Sigmoid colon (tissue), 7 donors: ENCODE results near the gene LMAN2. TPM values are rescaled to one million over a fixed set of nuclear protein-coding genes. Genes with fewer than 3 reads are reported as not detected.
"Not testable (repeated sequence)": the region's sequence is repeated elsewhere in the genome, so short reads cannot be mapped to it uniquely, and the experiment has no call there.

ENCODE experiments used
- DNase-seq: peaks from one replicate; pipeline ENCODE4 v3.0.0-alpha.2; 2019
- H3K27ac ChIP-seq, 4 donors: fragments of 200-600 bp; sonication (generic); one replicate each; pipeline ENCODE4 v1.5.1; 2016 to 2019; ENCODE audit warnings: mild to moderate bottlenecking in 1 of 4
- H3K27me3 ChIP-seq, 3 donors: fragments of 200-600 bp; sonication (generic); one replicate each; pipeline ENCODE4 v1.5.1; 2019; ENCODE audit warnings: mild to moderate bottlenecking in 1 of 3
- H3K36me3 ChIP-seq, 4 donors: fragments of 200-600 bp; sonication (generic); one replicate each; pipeline ENCODE4 v1.5.1; 2016 to 2019
- H3K4me1 ChIP-seq, 4 donors: fragments of 200-600 bp; sonication (generic); one replicate each; pipeline ENCODE4 v1.5.1; 2017 to 2019
- H3K4me3 ChIP-seq, 4 donors: fragments of 200-600 bp; sonication (generic); one replicate each; pipeline ENCODE4 v1.5.1; 2017 to 2019; ENCODE audit warnings: mild to moderate bottlenecking in 2 of 4, moderate library complexity in 1 of 4
- H3K9me3 ChIP-seq, 4 donors: fragments of 200-600 bp in 3 of 4; sonication (generic) in 3 of 4; one replicate each; pipeline versions ENCODE4 v1.5.1 to v1.6.1; 2013 to 2019
- CTCF ChIP-seq, 4 experiments: fragments of 450-650 bp in 3 of 4; fragments of 200-600 bp in 1 of 4; IDR thresholded peaks; one replicate each; pipeline ENCODE4 v1.5.1; 2016 to 2019; ENCODE audit warnings: antibody characterized with exemption in 4 of 4, mild to moderate bottlenecking in 3 of 4, moderate library complexity in 2 of 4
- EP300 ChIP-seq, 4 donors: sonication (generic); formaldehyde crosslinking; IDR thresholded peaks; one replicate each; pipeline ENCODE4 v1.6.1; 2017; ENCODE audit warnings: antibody characterized with exemption in 4 of 4
- POLR2A ChIP-seq, 2 donors: fragments of 450-650 bp; IDR thresholded peaks; one replicate each; pipeline ENCODE4 v1.6.1; 2016; ENCODE audit warnings: antibody characterized with exemption in 2 of 2, mild to moderate bottlenecking in 2 of 2, moderate library complexity in 2 of 2
- POLR2AphosphoS5 ChIP-seq, 4 donors: sonication (generic); formaldehyde crosslinking; IDR thresholded peaks; one replicate each; pipeline ENCODE4 v1.6.1; 2017; ENCODE audit warnings: antibody characterized with exemption in 4 of 4
- WGBS, 2 donors: extraction: QIAGEN DNeasy Blood & Tissue Kit; methylation state at CpG; one replicate each; pipeline ENCODE4 v1.1.7; 2013; 5-methylcytosine and 5-hydroxymethylcytosine counted together
- intact Hi-C: fragments of 100-400 bp; cut with DNase I; formaldehyde crosslinking; loops from one replicate; pipeline ENCODE4 v1.15.1; 2023
- polyA plus RNA-seq, 3 donors: library from polyadenylated mRNA; stranded (reverse); fragments of 200-250 nt; gene quantifications; one replicate each; pipeline ENCODE4 v1.2.3, GENCODE V29; 2013
- total RNA-seq, 4 donors: library from RNA; depleted of rRNA; stranded (reverse); fragments of >200 nt; gene quantifications; one replicate each; pipeline ENCODE4 v1.1.0, GENCODE V29; 2016
- donor health status: healthy with polysubstance abuse.
- donor health status: Bipolar disorder and iron deficiency.
- donor health status: healthy.

Gene LMAN2
- total and polyA plus RNA-seq, 7 donors: 62.5 to 244 (median 108) TPM

DNA sequence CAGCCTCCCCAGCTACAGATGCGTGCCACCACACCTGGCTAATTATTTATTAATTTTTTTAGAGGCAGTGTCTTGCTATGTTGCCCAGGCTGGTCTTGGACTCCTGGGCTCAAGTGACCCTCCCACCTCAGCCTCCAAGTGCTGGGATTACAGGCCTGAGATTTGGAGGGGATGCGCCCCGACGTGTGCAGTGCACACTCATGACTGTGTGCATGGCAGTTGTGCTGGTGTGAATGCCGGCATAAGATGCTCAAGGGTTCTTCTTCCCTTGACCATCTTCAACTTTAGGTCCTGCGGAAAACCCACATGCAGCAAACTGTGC lies 29.3 kb upstream of the LMAN2 start:
- intact Hi-C loops: no loop called here
- Histone ChIP-seq H3K27ac (no peak overlapping the region), H3K27me3 (no peaks in the 10 kb centered on the region), H3K4me1 (peaks cover 0 to 7% (median 0%) of the 10 kb centered on the region in 4 donors), H3K36me3 (no peaks in the 10 kb centered on the region), H3K4me3 (no peak overlapping the region), H3K9me3 (no peaks in the 10 kb centered on the region)
- no peak for DNase-seq
- no peak for TF ChIP-seq CTCF (IDR thresholded peaks at IDR 0.05)
- no peak for TF ChIP-seq POLR2AphosphoS5 (IDR thresholded peaks at IDR 0.05)
- TF ChIP-seq EP300 (IDR thresholded peaks at IDR 0.05): no peak
- no peak for TF ChIP-seq POLR2A (IDR thresholded peaks at IDR 0.05)
- WGBS, 2 donors: 90 to 94% methylated on average over 6 of the region's 6 CpGs

- no peaks in the 10 kb centered on the region for H3K36me3 ChIP-seq
- intact Hi-C loops: no loop called here
- no peak overlapping the region for H3K27ac ChIP-seq
- no peaks in the 10 kb centered on the region for H3K27me3 ChIP-seq
- peaks cover 0 to 7% (median 0%) of the 10 kb centered on the region in 4 donors for H3K4me1 ChIP-seq
- WGBS, 2 donors: 74 to 76% methylated on average over 15 of the region's 15 CpGs
- no peak overlapping the region for H3K4me3 ChIP-seq
- TF ChIP-seq POLR2AphosphoS5 (IDR thresholded peaks at IDR 0.05) (no peak), POLR2A (IDR thresholded peaks at IDR 0.05) (no peak), EP300 (IDR thresholded peaks at IDR 0.05) (no peak), CTCF (IDR thresholded peaks at IDR 0.05) (no peak)
- H3K9me3 ChIP-seq: no peaks in the 10 kb centered on the region
- DNase-seq: no peak
Observed at GRCh38 chr5:177378884-177379883, 27.7 kb upstream of the LMAN2 start.

- intact Hi-C loops: no loop called here
Observed at GRCh38 chr5:177377851-177378776, 26.6 kb upstream of the LMAN2 start.

GRCh38 chr5:177376107-177376506 lies 24.6 kb upstream of the LMAN2 start:
- TF ChIP-seq CTCF (IDR thresholded peaks at IDR 0.05) (no peak), POLR2A (IDR thresholded peaks at IDR 0.05) (no peak), EP300 (IDR thresholded peaks at IDR 0.05) (no peak), POLR2AphosphoS5 (IDR thresholded peaks at IDR 0.05) (no peak)
- DNase-seq: no peak
- H3K27me3 ChIP-seq: no peaks in the 10 kb centered on the region
- 70 to 84% methylated on average over 11 of the region's 11 CpGs for WGBS, 2 donors
- no peak overlapping the region for H3K27ac ChIP-seq
- intact Hi-C loops: no loop called here
- H3K4me1 ChIP-seq: peaks cover 0 to 6% (median 2%) of the 10 kb centered on the region in 4 donors
- H3K9me3 ChIP-seq: no peaks in the 10 kb centered on the region
- H3K4me3 ChIP-seq: no peak overlapping the region
- no peaks in the 10 kb centered on the region for H3K36me3 ChIP-seq

More at GRCh38 chr5:177377851-177378776, 26.6 kb upstream of the LMAN2 start:
- TF ChIP-seq CTCF (IDR thresholded peaks at IDR 0.05) (no peak), EP300 (IDR thresholded peaks at IDR 0.05) (no peak)
- H3K27ac ChIP-seq: no peak overlapping the region
- WGBS, 2 donors: 87 to 93% methylated on average over 8 of the region's 8 CpGs
- no peak overlapping the region for H3K4me3 ChIP-seq
- no peaks in the 10 kb centered on the region for H3K27me3 ChIP-seq
- H3K4me1 ChIP-seq: peaks cover 0 to 7% (median 0%) of the 10 kb centered on the region in 4 donors
- DNase-seq: no peak
- no peaks in the 10 kb centered on the region for H3K36me3 ChIP-seq
- no peaks in the 10 kb centered on the region for H3K9me3 ChIP-seq

DNA sequence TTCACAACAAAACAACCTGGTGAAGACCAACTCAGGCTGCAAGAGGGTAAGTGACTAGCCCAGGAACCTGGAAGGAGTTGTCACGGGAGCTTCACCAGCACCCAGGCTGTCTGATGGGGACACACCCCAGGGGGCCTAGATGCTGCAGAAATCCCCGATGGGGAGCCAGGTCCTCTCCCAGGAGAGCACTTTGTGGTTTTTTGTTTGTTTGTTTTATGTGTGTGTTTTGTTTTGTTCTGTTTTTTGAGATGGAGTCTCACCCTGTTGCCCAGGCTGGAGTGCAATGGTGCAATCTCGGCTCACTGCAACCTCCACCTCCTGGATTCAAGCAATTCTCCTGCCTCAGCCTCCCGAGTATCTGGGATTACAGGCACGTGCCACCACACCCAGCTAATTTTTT lies 24.0 kb upstream of the LMAN2 start:
- H3K27ac ChIP-seq, H3K4me1 ChIP-seq, DNase-seq, H3K4me3 ChIP-seq, H3K27me3 ChIP-seq, H3K36me3 ChIP-seq, intact Hi-C loops, H3K9me3 ChIP-seq: not testable (repeated sequence)
- 63 to 86% methylated on average over 5 of the region's 5 CpGs for WGBS, 2 donors
